ENCODE data around the gene NGEF.

NGEF gene

GRCh38 chr2:232865165-232865564, 147.9 kb downstream of the NGEF start:
- H3K79me1 ChIP-seq (ENCODE audit: low read length): no peaks in the 10 kb centered on the region
- no peak overlapping the region for H2AK5ac ChIP-seq (ENCODE audit: low read length)
- H3K4me1 ChIP-seq (ENCODE audit: control insufficient read depth in 1 of 2, insufficient read depth in 2 of 2, low read length in 2 of 2): no peaks in the 10 kb centered on the region
- no CpG with 5 or more reads among the region's 1 CpG for WGBS (ENCODE audit: extremely low coverage, insufficient coverage, insufficient read length)
- H3K4ac ChIP-seq (ENCODE audit: low read depth, low read length): no peak overlapping the region
- no peak overlapping the region for H2AFZ ChIP-seq (ENCODE audit: insufficient read depth, low read length, poor library complexity)
- H3K9me3 ChIP-seq (ENCODE audit: insufficient read depth, low read depth, low read length): no peaks in the 10 kb centered on the region
- no peak overlapping the region for H4K12ac ChIP-seq (ENCODE audit: low read depth, low read length)
- H3K27ac ChIP-seq (ENCODE audit: low read depth, low read length): no peak overlapping the region
- no peak overlapping the region for H3K14ac ChIP-seq (ENCODE audit: low read length)
- no peak overlapping the region for H3K18ac ChIP-seq (ENCODE audit: low read length)
- no peak overlapping the region for H4K91ac ChIP-seq (ENCODE audit: low read depth, low read length)
- H3K79me2 ChIP-seq (ENCODE audit: control insufficient read depth, insufficient read depth, low read length, poor library complexity): no peaks in the 10 kb centered on the region
- no peak overlapping the region for H4K8ac ChIP-seq (ENCODE audit: low read depth, low read length)
- H3K27me3 ChIP-seq (ENCODE audit: insufficient read depth, low read length): no peaks in the 10 kb centered on the region
- H2BK120ac ChIP-seq (ENCODE audit: insufficient read depth, low read length, poor library complexity): no peak overlapping the region
- no peak overlapping the region for H3K23ac ChIP-seq (ENCODE audit: low read length)
- no peak overlapping the region for H3K4me3 ChIP-seq (ENCODE audit: low read depth, low read length)
- H2BK12ac ChIP-seq (ENCODE audit: low read length): no peak overlapping the region
- H3K9ac ChIP-seq (ENCODE audit: low read length): no peak overlapping the region
- peaks cover 6 to 12% of the 10 kb centered on the region in 2 experiments for H3K36me3 ChIP-seq (ENCODE audit: control insufficient read depth in 1 of 2, insufficient read depth in 2 of 2, low read length in 2 of 2)
- no peak for DNase-seq
- H2BK5ac ChIP-seq (ENCODE audit: low read depth, low read length, poor library complexity): no peak overlapping the region
- no peak overlapping the region for H3K4me2 ChIP-seq (ENCODE audit: low read length)

- Histone ChIP-seq H4K12ac (ENCODE audit: low read depth, low read length) (no peak overlapping the region), H3K79me2 (ENCODE audit: control insufficient read depth, insufficient read depth, low read length, poor library complexity) (no peaks in the 10 kb centered on the region), H4K91ac (ENCODE audit: low read depth, low read length) (no peak overlapping the region), H3K4me2 (ENCODE audit: low read length) (no peak overlapping the region), H3K27ac (ENCODE audit: low read depth, low read length) (no peak overlapping the region), H3K14ac (ENCODE audit: low read length) (no peak overlapping the region), H3K18ac (ENCODE audit: low read length) (no peak overlapping the region), H2BK120ac (ENCODE audit: insufficient read depth, low read length, poor library complexity) (no peak overlapping the region), H2BK5ac (ENCODE audit: low read depth, low read length, poor library complexity) (no peak overlapping the region), H4K8ac (ENCODE audit: low read depth, low read length) (no peak overlapping the region), H3K36me3 (ENCODE audit: control insufficient read depth in 1 of 2, insufficient read depth in 2 of 2, low read length in 2 of 2) (peaks cover 9 to 17% of the 10 kb centered on the region in 2 experiments), H3K4me1 (ENCODE audit: control insufficient read depth in 1 of 2, insufficient read depth in 2 of 2, low read length in 2 of 2) (no peaks in the 10 kb centered on the region), H3K4ac (ENCODE audit: low read depth, low read length) (no peak overlapping the region), H3K4me3 (ENCODE audit: low read depth, low read length) (no peak overlapping the region), H3K79me1 (ENCODE audit: low read length) (no peaks in the 10 kb centered on the region), H3K23ac (ENCODE audit: low read length) (no peak overlapping the region), H2BK12ac (ENCODE audit: low read length) (no peak overlapping the region), H3K9ac (ENCODE audit: low read length) (no peak overlapping the region), H3K27me3 (ENCODE audit: insufficient read depth, low read length) (no peaks in the 10 kb centered on the region), H3K9me3 (ENCODE audit: insufficient read depth, low read depth, low read length) (no peaks in the 10 kb centered on the region), H2AFZ (ENCODE audit: insufficient read depth, low read length, poor library complexity) (no peak overlapping the region), H2AK5ac (ENCODE audit: low read length) (no peak overlapping the region)
- peak in 1 of 2 donors; percentile 41 for DNase-seq
- WGBS (ENCODE audit: extremely low coverage, insufficient coverage, insufficient read length): no CpG with 5 or more reads among the region's 2 CpGs
Measured at GRCh38 chr2:232863996-232864395, 149.1 kb downstream of the NGEF start.

GRCh38 chr2:232861353-232861752, 151.7 kb downstream of the NGEF start:
- H3K9ac ChIP-seq (ENCODE audit: low read length): no peak overlapping the region
- H3K79me1 ChIP-seq (ENCODE audit: low read length): no peaks in the 10 kb centered on the region
- no peak overlapping the region for H2BK12ac ChIP-seq (ENCODE audit: low read length)
- H3K27me3 ChIP-seq (ENCODE audit: insufficient read depth, low read length): no peaks in the 10 kb centered on the region
- no peak overlapping the region for H3K4ac ChIP-seq (ENCODE audit: low read depth, low read length)
- H3K9me3 ChIP-seq (ENCODE audit: insufficient read depth, low read depth, low read length): no peaks in the 10 kb centered on the region
- H3K36me3 ChIP-seq (ENCODE audit: control insufficient read depth in 1 of 2, insufficient read depth in 2 of 2, low read length in 2 of 2): peaks cover 18 to 35% of the 10 kb centered on the region in 2 experiments
- no peak overlapping the region for H3K23ac ChIP-seq (ENCODE audit: low read length)
- no peaks in the 10 kb centered on the region for H3K4me1 ChIP-seq (ENCODE audit: control insufficient read depth in 1 of 2, insufficient read depth in 2 of 2, low read length in 2 of 2)
- H4K12ac ChIP-seq (ENCODE audit: low read depth, low read length): no peak overlapping the region
- no peak overlapping the region for H3K27ac ChIP-seq (ENCODE audit: low read depth, low read length)
- H3K14ac ChIP-seq (ENCODE audit: low read length): no peak overlapping the region
- H2BK120ac ChIP-seq (ENCODE audit: insufficient read depth, low read length, poor library complexity): no peak overlapping the region
- H4K8ac ChIP-seq (ENCODE audit: low read depth, low read length): no peak overlapping the region
- H2AFZ ChIP-seq (ENCODE audit: insufficient read depth, low read length, poor library complexity): no peak overlapping the region
- WGBS (ENCODE audit: extremely low coverage, insufficient coverage, insufficient read length): no CpG with 5 or more reads among the region's 5 CpGs
- H3K18ac ChIP-seq (ENCODE audit: low read length): no peak overlapping the region
- no peak overlapping the region for H2BK5ac ChIP-seq (ENCODE audit: low read depth, low read length, poor library complexity)
- H4K91ac ChIP-seq (ENCODE audit: low read depth, low read length): no peak overlapping the region
- H3K4me3 ChIP-seq (ENCODE audit: low read depth, low read length): no peak overlapping the region
- no peak for DNase-seq
- H3K4me2 ChIP-seq (ENCODE audit: low read length): no peak overlapping the region
- H3K79me2 ChIP-seq (ENCODE audit: control insufficient read depth, insufficient read depth, low read length, poor library complexity): no peaks in the 10 kb centered on the region
- H2AK5ac ChIP-seq (ENCODE audit: low read length): no peak overlapping the region

- H2AK5ac ChIP-seq (ENCODE audit: low read length): no peak overlapping the region
- H3K9me3 ChIP-seq (ENCODE audit: insufficient read depth, low read depth, low read length): no peaks in the 10 kb centered on the region
- H3K79me1 ChIP-seq (ENCODE audit: low read length): no peaks in the 10 kb centered on the region
- H4K8ac ChIP-seq (ENCODE audit: low read depth, low read length): no peak overlapping the region
- H3K27ac ChIP-seq (ENCODE audit: low read depth, low read length): no peak overlapping the region
- H3K4me3 ChIP-seq (ENCODE audit: low read depth, low read length): no peak overlapping the region
- H3K4ac ChIP-seq (ENCODE audit: low read depth, low read length): no peak overlapping the region
- H3K4me1 ChIP-seq (ENCODE audit: control insufficient read depth in 1 of 2, insufficient read depth in 2 of 2, low read length in 2 of 2): no peaks in the 10 kb centered on the region
- H2BK12ac ChIP-seq (ENCODE audit: low read length): no peak overlapping the region
- H3K9ac ChIP-seq (ENCODE audit: low read length): no peak overlapping the region
- no peaks in the 10 kb centered on the region for H3K79me2 ChIP-seq (ENCODE audit: control insufficient read depth, insufficient read depth, low read length, poor library complexity)
- H4K12ac ChIP-seq (ENCODE audit: low read depth, low read length): no peak overlapping the region
- peak in 1 of 2 donors; percentile 19 for DNase-seq
- no peak overlapping the region for H2AFZ ChIP-seq (ENCODE audit: insufficient read depth, low read length, poor library complexity)
- H3K4me2 ChIP-seq (ENCODE audit: low read length): no peak overlapping the region
- H3K23ac ChIP-seq (ENCODE audit: low read length): no peak overlapping the region
- H2BK5ac ChIP-seq (ENCODE audit: low read depth, low read length, poor library complexity): no peak overlapping the region
- H3K27me3 ChIP-seq (ENCODE audit: insufficient read depth, low read length): no peaks in the 10 kb centered on the region
- no CpG with 5 or more reads among the region's 9 CpGs for WGBS (ENCODE audit: extremely low coverage, insufficient coverage, insufficient read length)
- peaks cover 23 to 38% of the 10 kb centered on the region in 2 experiments for H3K36me3 ChIP-seq (ENCODE audit: control insufficient read depth in 1 of 2, insufficient read depth in 2 of 2, low read length in 2 of 2)
- H3K14ac ChIP-seq (ENCODE audit: low read length): no peak overlapping the region
- no peak overlapping the region for H4K91ac ChIP-seq (ENCODE audit: low read depth, low read length)
- no peak overlapping the region for H2BK120ac ChIP-seq (ENCODE audit: insufficient read depth, low read length, poor library complexity)
- H3K18ac ChIP-seq (ENCODE audit: low read length): no peak overlapping the region
Measured at GRCh38 chr2:232860593-232861241, 152.3 kb downstream of the NGEF start.
